ENCODE results near the gene TAGLN2.
A peak's percentile ranks its signal among the peaks of the same experiment; 100 is the strongest.

TAGLN2 gene

DNA sequence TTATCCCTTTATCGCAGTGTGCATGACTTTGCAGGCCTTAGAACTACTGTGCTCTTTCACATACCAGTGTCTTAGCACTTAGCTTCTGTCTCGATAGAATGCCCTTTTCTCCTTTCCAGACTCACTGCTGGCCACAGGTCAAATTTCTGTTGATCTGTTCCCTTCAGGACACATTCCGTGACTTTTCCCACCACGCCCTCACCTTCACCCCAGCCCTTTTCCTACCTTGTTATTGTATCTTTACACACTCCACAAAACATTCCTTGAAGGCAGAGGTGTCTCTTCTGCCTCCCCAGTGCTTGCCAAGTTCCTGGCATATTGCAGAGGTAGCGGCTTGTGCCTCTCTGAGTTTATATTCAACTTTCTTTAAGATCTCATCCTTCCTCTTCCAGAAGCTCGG, 23.8 kb upstream of the TAGLN2 start:
- no peak for ATAC-seq

DNA sequence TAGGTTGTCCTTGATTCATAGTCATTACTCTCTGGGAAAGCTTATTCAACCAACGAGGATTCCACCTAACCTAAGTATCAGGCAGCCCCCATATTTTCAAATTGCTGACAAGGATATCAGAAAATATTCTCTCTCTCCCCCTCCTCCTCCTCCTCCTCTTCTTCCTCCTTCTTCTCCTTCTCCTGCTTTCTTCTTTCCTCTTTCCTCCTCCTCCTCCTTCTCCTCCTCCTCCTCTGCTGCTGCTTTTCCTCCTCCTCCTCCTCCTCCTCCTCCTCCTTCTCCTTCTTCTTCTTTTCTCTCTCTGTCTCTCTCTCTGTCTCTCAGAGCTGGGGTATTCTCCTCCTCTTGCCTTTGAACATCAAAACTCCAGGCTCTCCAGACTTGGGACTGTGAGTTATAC, 22.6 kb upstream of the TAGLN2 start:
- no peak for ATAC-seq

DNA sequence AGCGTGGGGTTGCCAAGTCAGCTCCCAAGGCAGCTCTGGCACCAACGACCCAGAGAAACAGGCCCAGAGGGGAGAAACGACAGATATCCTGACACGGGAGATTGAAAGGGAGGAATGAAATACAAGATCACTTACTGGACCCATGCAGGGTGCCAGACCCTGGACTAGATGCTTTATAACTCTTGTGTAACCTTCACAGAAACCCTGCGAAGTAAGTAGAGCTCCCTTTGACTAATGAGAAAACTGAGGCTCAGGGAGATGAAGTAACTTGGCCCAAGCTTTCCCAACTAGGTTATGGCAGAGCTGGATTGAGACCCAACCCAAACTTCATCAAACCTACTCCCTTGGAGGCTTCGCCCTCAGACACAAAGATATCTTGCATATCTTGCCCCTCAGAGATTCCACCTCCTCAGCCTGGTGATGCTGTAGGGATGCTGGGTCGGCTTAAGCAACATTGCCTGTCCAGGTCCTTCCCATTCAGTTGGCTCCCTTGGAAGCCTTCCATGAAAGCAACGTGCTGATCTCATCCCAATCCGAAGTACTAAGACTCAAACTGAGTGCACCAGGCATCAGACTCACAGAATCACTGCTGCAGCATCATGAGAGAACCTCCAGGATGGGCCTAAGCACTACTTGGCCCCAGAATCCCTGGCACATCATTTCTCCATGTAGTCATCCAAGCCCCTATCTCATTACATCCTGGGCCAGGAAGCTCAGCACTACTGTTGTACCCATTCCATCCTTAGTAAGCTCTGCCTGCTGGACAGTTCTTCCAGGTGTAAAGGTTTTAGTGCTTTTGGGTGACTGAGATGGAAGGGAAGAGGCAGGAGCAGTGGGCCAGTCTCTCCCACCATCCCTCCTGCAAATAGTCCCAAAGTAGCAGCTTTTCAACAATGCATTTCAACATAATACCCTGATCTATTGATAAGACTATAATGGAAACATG, 21.2 kb upstream of the TAGLN2 start:
- no peak for ATAC-seq

DNA sequence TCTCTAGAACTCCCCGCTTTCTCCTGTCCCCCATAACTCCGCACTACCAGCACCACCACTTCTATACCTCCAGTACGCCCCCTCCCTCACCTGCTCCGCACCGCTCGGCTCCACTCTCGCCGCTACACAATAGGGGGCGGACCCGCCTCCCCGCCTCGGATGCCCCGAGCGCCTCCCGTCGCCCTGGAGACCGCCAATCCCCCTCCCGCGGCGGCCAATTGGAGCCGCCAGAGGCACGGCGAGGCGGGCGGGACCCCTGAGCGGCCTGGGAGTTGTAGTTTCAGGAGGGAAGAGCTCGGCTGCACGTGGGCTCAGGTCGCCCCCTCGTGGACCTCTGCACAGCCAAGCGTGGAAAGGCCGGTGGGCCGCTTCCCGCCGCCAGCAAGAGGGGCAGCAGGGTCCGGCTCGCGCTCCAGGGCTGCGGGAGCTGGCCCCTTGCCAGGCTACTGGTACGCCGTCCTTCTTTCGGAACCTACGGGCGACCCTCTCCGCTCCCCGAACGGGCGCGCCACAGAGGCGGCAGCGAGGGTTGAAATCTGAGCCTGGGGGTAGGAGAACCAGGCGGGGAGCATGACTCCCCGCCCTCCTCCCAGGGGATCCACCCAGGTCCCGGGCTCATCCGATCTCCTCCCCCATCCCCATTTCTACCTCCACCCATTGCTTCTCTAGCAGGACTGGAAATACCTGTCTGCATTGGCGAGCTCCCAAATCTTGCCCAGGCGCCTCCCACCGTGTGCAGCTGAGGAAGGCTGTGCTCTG, 20.4 kb upstream of the TAGLN2 start, which contains the start of gene IGSF9:
TSS of gene IGSF9 (minus strand) at position 131 of the 759 bp plus-strand sequence. CDS start 2,159 bp downstream, outside the sequence.
- ATAC-seq: peak; percentile 90 to 93

DNA sequence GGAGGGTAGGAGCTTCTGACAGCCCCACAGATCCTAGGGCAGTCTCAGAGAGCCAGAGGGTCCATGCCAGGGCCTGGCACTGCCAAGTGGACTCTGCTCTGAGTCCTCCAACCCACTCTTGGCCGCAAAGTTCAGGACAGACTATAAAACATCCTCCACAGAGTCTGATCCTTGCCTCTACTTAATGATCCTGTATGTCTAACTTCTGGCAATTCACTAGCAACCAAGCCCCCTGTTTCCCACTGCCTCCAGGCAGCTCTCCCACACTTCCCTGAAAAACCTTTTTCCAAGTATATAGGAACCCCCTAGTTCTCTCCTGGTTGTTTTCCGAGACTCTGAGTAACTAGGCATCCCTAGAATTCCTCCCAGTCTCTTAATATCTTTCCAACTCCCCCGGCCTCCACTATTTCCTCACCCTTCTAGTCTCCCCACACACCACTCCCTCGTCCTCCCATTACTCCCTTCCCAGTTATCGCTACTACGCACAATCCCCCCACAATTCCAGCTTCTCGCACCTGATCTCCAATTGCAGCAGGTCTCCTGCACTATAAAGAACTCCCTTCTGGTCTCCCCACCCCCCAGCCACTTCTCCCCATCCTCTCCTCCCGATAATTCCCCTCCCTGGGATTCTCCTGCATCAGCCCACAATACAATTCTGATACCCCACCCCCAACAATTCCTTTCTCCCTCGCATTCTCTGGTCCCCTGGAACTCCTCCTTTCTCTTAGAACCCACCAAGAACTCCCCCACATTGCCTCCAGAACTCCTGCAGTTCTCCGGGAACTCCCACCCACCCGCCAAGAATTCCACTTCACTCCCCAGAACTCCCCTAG, 19.5 kb upstream of the TAGLN2 start:
- ATAC-seq: no peak

DNA sequence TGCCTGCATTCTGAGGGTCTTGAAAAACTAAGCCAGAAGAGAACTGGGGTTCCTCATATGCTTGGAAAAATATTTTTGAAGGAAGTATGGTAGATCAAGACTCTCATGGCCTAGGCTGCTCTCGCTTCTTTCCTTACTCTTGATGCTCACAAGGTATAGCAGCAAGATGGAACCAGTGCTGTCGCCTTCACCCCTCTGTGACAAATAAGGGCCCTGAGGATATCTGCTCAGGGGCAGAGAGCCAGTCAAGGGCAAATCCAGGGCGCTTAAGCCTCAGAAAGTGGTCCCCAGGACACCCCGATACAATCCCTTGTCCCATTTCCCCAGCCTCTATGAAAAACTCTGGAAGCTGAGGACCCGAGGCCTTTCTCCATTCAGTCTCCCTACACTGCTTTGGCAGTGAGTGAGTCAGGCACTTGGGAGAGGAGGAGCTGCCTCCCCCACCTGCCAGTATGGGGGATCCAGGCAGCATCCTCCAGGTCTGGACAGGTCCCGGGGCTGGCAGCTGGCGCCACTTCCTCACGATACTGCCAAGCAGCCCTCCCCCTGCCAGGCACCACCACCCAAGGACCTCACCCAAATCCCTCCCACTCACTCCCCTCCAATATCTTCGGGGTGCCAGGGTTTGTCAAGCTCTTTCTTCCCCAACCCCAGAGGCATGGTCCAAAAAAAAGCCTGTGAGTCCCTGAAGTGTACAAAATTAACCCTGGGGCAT, 18.8 kb upstream of the TAGLN2 start:
- no peak for ATAC-seq

DNA sequence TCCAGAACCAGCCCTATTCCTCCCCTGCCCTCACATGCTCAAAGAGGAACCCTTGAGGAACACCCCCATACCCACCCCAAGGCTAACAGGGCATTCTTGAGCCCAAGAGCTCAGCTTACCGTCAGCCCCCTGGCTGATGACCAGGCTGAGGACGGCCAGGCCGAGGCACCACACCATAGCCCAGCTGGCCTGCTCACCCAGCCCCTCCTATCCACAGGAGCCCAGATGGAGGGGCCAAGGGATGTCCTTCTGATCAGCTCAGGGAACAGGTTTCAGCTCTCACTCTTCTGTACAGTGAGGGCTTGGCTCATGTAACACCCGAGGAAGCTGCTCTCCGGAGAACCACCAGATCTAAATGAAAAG, 18.0 kb upstream of the TAGLN2 start:
- ATAC-seq: no peak

DNA sequence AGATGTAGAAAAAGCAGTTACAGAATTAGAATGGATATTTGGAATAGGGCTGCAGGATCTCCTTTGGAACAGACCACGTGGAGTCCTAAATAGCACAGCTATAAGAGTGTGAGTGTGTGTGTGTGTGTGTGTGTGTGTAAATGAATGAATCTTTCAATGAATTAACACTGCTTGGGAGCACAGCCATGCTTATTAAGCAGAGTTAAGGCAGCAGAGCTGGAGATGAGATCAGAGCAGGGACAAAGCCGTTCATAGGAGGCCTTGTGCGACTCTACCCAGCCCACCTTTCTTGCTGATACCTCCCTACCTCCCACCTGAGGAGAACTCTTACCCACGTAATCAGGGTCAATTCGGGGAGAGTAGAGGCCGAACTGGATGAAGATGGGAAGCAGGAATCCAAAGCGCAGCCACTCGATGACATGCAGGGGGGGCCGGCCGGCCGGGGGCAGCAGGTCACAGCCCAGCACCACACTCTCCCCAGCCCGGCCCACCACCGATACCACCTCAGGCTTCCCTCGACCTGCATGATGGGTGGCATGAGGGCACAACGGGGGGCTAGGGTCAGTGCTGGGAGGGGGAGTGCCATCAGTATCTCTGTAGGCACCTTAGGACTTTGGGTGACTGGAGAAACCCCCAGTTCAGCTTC, 17.4 kb upstream of the TAGLN2 start:
- ATAC-seq: no peak

DNA sequence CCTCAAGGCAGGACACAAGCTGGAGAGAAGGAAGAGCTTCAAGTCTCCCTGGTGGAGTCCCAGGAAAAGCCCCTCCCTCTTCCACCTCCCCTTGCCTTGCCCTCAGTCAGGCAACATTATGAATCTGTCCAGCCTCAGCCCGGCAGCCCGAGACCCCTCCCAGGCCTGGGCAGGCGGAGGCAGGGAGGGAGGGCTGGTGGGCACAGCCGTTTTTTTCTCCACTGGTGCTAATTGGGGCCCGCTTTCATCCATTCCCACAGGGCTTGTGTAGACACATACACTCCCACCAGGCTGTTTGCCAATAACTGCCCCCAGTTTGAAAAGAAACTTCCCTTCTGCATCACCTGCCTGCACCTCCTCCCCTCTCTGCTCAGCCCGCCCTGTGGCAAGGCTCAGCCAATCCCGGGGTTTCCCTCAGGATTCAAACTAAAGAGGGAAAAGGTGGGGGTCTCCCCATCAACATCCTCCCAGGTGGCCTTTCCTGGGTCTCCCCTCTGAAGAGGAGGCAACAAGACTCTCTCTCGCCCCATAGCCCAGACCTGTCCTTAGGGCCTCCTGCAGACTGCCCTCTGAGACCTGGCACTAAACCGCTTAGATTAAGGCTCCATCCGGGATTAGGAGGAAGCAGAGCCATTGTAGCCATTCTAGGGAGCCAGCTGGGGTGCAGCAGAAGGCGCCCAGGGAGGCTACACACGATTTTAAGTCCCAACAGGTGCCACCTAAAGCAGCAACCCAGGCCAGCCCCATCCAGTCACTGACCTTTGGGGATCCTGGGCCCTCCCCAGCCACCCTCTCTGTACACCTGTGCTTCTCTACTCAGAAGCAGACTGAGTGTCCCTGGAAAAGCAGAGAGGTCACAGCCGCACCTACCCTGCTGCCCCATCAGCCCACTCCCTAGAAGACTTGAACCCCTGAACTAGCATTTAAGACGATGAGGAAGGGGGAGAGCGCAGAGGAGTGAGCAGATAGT, 16.6 kb upstream of the TAGLN2 start:
- ATAC-seq: no peak

DNA sequence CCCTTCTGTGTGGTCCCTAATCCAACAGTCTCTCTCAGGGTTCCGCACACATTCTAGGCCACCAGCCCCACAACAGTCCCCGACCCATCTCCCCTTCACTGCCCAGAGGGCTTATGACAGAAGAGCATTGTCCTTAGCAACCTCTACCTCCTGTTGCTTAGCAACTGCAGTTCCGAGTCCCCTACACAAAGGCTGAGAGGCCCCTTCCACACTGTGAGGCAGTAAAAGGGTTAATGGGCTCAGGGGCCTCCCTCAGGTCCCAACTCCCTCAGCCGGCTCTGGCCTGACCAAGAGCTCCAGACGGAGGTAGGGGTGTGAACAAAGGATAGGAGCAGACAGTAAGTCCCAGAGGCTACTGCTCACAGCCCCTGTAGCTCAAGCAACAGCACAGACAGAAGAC, 15.8 kb upstream of the TAGLN2 start:
- no peak for ATAC-seq

DNA sequence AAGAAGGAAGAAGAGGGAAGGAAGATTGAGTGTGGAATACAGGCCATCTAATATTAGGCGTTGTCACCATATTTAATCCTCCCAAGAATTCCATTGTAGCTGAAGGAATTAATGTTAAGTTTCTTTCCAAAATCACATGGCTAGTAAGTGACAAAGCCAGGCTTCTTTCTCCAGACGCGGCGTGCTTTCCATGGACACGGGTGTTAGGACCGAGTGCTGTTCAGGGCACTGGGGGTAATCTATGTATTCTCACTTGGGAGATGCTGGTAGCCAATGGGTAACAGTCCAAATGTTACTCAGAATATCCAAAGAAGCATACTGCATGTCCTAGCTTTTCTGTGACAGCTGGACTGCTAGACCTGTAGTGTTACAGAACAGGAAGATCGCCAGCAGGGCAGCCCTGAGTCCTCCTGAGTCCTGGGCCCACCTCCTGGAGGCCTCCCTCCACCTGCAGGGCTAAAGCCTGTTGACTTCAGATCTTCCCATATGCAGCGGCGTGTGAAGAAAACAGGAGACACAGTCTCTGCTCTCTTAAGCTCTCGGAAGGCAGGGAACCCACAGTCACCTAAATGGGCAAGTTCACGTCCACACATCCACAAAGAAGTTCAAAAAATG, 14.8 kb upstream of the TAGLN2 start:
- ATAC-seq: no peak

DNA sequence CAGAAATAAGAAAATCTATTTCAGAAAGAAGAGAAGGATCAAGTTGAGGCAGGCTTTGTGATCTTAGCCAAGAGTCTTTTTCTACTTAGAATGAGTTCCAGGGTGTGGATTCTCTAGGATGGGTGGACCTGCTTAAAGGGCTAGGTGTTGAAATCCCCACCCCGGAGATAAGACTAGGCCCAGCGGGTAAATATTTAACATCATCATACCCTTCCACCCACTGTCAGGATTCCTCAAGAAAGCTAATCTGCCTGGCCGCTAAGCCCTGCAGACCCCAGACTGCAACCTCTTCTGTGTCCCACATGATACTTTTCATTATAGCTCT, 14.3 kb upstream of the TAGLN2 start:
- no peak for ATAC-seq

DNA sequence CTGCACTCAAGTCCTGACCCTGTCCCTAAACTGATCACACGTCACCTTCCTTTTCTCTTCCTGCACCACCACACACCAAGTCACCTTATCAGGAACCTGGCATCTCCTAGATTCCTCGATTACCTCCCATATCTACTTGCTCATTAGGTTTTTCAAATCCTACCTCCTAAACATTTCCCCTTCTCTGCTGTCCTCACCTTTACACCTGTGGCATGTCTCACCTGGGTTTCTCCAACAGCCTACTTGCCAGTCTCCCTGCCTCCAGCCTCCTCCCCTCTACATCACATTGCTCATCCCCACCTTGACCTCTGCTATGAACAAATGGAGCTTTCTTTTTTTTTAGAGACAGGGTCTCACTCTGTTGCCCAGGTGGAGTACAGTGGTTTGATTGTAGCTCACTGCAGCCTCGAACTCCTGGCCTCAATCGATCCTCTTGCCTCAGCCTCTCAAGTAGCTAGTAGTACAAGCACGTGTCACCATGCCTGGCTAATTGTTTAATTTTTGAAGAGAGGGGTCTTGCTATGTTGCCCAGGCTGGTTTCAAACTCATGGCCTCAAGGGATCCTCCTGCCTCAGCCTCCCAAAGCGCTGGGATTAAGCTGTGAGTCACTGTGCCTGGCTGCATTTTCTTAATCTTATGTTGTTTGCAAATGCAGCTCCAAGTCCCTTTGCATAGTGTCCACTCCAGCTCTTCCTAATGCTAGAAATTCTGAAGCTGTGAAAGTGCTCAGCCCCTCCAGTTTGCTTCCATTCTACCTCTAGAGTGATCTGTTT, 13.8 kb upstream of the TAGLN2 start:
- ATAC-seq: no peak

DNA sequence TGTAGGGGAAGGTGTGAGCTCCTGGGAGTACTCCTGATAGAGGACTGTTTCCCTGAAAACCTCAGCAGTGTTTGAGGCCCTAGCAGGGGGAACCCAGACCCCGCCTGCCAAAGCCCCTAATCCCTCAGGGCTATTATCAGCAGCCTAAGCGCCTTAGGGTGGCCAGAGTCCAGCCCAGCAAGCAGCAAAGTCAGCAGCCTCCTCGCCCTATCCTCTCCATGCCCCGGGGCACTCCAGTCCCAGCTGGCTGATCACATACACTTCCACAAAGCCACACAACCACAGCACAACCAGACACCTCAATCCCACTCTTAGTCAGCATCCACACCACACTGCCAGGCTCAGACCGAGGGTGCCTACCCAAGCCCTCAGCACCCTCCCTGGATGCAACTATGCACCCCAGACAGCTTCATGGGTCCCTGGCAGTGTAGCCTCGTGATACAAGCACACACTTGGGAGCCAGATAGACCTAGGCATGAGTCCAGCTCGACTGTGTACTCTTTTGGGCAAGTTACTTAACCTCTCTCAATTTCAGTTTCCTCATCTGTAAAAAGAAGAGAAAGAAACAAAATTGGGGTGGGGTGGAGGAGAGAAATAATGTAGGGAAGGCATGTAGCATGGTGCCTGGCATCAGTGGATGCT, 13.0 kb upstream of the TAGLN2 start:
- peak in 1 of 2 donors; percentile 14 for ATAC-seq

DNA sequence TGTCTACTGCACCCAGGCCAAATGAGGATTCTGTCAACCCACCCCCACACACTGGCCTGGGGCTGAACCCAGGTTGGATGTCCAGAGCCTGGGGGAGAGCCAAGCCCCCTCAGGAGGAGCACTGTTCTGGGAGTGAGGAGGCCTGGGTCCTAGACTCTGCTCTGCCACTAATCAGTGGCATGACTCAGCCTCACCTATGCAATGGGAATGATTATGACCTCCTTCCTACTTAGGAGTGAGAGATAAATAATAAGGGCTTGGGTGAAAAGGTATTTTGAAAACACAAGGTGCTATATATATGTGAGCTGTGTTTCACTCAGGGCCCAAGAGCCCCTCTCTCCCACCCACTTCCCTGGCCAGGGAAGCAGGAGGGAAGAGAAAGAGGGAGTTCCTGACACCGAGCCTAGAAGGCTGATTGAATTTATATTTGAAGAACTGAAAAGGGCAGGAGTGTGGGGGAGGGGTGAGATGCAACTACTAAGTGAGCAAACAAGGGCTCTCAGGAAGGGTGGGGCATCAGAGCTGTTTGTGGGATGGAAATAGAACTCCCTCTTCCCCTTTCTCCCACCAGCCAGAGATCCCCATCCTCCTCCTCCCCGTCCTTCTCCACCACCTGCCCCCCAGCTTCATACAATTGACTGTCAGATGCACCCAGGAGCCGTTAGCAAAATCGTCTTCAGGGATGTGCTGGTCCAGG, 11.9 kb upstream of the TAGLN2 start:
- no peak for ATAC-seq

DNA sequence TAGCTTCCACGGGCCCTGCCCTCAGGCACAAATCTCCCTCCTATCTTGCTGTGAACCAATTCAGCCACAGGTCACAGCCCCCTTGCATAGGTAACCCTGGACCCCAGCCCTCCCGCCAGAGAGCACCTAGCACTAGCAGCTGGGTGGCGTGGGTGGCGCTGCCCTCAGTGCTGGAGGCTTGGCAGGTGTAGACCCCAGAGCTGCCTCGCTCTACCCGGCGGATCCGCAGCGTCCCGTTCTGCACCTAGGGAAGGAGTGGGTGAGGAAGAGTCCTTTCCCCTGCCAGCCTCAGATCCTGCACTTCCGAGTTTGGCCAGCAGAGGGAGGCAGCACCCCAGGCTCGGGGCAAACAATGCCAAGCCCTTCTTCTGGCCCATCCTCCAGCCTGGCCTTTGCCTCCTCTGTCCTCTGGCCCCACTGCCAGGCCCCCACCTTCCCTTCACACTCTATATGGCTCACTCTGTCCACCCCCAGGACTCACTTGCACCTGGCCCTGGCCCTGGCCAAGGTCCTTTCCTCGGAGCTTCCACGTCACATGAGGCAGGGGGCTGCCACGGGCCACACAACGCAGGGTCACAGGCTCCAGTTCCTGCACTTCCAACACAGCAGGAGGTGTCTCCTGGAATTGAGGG, 11.1 kb upstream of the TAGLN2 start:
- ATAC-seq: peak; percentile 58 to 73

DNA sequence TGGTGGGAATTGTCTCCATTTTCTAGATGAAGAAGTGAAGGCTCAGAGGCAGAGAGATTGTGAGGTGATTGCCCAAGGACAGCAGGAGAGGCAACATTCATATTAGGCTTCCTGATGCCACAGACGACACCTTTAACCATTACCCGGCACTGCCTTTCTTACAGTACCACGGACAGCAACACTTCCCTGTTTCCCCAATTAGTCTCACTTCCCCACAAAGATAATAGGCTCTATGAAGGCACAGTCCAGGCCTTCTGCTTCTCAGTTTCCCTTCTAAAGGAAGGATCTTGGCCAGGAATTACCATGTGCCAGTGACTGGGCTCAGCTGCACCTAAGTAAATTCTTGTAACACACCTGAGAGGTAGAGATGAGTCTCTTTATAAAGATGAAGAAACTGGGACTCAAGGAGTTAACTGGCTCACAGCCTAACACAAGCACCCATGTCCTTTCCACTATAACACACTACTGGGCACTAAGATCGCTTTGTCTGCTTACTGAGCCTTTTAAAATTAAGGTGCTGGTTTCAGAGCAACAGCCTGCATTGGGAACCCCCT, 10.5 kb upstream of the TAGLN2 start:
- ATAC-seq: no peak
